AG04449 (cell line): Measurements from ENCODE around the gene TAPBP.
"Not testable (repeated sequence)": the region's sequence is repeated elsewhere in the genome, so short reads cannot be mapped to it uniquely, and the experiment has no call there.

Experiments used
- CTCF ChIA-PET: fragments of 350-600 bp; formaldehyde crosslinking; extraction: SDS; loops from one replicate; lab custom pipeline; 2021; ENCODE audit warnings: antibody characterized with exemption; lab: Yijun Ruan, JAX
- POLR2A ChIA-PET: fragments of 400-600, 350-600 bp; formaldehyde crosslinking; extraction: SDS; loops from one replicate; lab custom pipeline; 2020; ENCODE audit warnings: antibody characterized with exemption, inconsistent platforms; lab: Yijun Ruan, JAX
- DNase-seq: peaks from one replicate; pipeline ENCODE4 v3.0.0-alpha.2; 2010; ENCODE audit warnings: low read depth, low spot score
- H3K4me3 ChIP-seq: 2 replicates; pipeline ENCODE4 v1.5.1; 2011; ENCODE audit warnings: low read depth, mild to moderate bottlenecking, control low read depth, low read length
- CTCF ChIP-seq: IDR thresholded peaks from one replicate; pipeline ENCODE4 v1.5.1; 2011; ENCODE audit warnings: mild to moderate bottlenecking, moderate library complexity, low read length, control low read depth, inconsistent platforms; ENCODE audit not compliant: insufficient read depth; ENCODE audit errors: missing control alignments

TAPBP gene

GRCh38 chr6:33288921-33289783 is 24.7 kb downstream of the TAPBP start, which contains the start of the genes PFDN6 and WDR46:
Gene PFDN6 (plus strand): TSS chr6:33289601. CDS start chr6:33289857, 256 bp downstream.
Gene WDR46 (minus strand): TSS chr6:33289239. CDS start chr6:33289170, 69 bp downstream.
- H3K4me3 ChIP-seq = peak within 1 kb of the TSS; percentile 94
- POLR2A ChIA-PET = interaction anchor here (0.6 to 4.2 kb wide), 12 partner anchors 8 to 1161 kb away, joined by 3 to 57 read pairs (median 4); partner anchors contain the start of genes ATF6B, B3GALT4, RGL2 and RPS18
- TF ChIP-seq CTCF = no peak
- CTCF ChIA-PET = interaction anchor here (1.4 to 7.3 kb wide), 4 partner anchors 11 to 41 kb away, joined by 3 to 52 read pairs (median 26); partner anchors contain the start of genes B3GALT4, RGL2, RPS18 and VPS52
- DNase-seq = peak; percentile 63

GRCh38 chr6:33288141-33288920 is 25.5 kb downstream of the TAPBP start:
- no peak for DNase-seq
- ChIA-PET POLR2A (interaction anchor here (0.7 to 4.2 kb wide), 8 partner anchors 9 to 37 kb away, joined by 3 to 57 read pairs (median 6); partner anchors contain the start of genes B3GALT4, RGL2, RPS18 and TAPBP), CTCF (interaction anchor here (0.9 to 7.3 kb wide), 7 partner anchors 9 to 103 kb away, joined by 3 to 52 read pairs (median 4); partner anchors contain the start of genes B3GALT4, RGL2, RPS18 and VPS52)
- TF ChIP-seq CTCF = no peak
- H3K4me3 ChIP-seq = peak overlapping the region; percentile 94

- TF ChIP-seq CTCF = no peak
- POLR2A ChIA-PET = interaction anchor here (4.2 kb wide), 1 partner anchor 9 kb away, joined by 57 read pairs; the partner anchor contains the start of gene B3GALT4
- H3K4me3 ChIP-seq = peak overlapping the region; percentile 94
- CTCF ChIA-PET = interaction anchor here (0.9 to 7.3 kb wide), 5 partner anchors 10 to 104 kb away, joined by 3 to 52 read pairs (median 4); partner anchors contain the start of genes B3GALT4 and RGL2
- no peak for DNase-seq
These were observed 26.6 kb downstream of the TAPBP start for GRCh38 chr6:33286946-33287914.

- POLR2A ChIA-PET, H3K4me3 ChIP-seq, DNase-seq, CTCF ChIA-PET: not testable (repeated sequence)
These were observed 28.7 kb downstream of the TAPBP start for GRCh38 chr6:33285214-33285613.

- no peak for DNase-seq
- no peak for TF ChIP-seq CTCF
- POLR2A ChIA-PET = no interaction called here
- no peak overlapping the region for H3K4me3 ChIP-seq
- CTCF ChIA-PET = interaction anchor here (0.8 to 6.1 kb wide), 4 partner anchors 9 to 126 kb away, joined by 3 to 41 read pairs (median 4); partner anchors contain the start of genes PFDN6, RGL2 and WDR46
These were observed 33.3 kb downstream of the TAPBP start for GRCh38 chr6:33280539-33280938.
